Suprapubic skin (tissue), 4 donors: ENCODE measurements around the gene TULP4. TPM values are rescaled to one million over a fixed set of nuclear protein-coding genes. Genes with fewer than 3 reads are reported as not detected.

ENCODE experiments used
- DNase-seq, 2 donors: peaks; one replicate each; pipeline ENCODE4 v3.0.0-alpha.2; 2019; ENCODE audit warnings: low spot score in 2 of 2
- H3K27ac ChIP-seq: fragments of 200-600 bp; sonication (generic); one replicate; pipeline ENCODE4 v1.5.1; 2019
- H3K27me3 ChIP-seq: fragments of 200-600 bp; sonication (generic); one replicate; pipeline ENCODE4 v1.5.1; 2019
- H3K36me3 ChIP-seq: fragments of 200-600 bp; sonication (generic); one replicate; pipeline ENCODE4 v1.5.1; 2019
- H3K4me1 ChIP-seq: fragments of 200-600 bp; sonication (generic); one replicate; pipeline ENCODE4 v1.5.1; 2019
- H3K4me3 ChIP-seq: fragments of 200-600 bp; sonication (generic); one replicate; pipeline ENCODE4 v1.5.1; 2019; ENCODE audit warnings: mild to moderate bottlenecking
- H3K9me3 ChIP-seq: fragments of 200-600 bp; sonication (generic); one replicate; pipeline ENCODE4 v1.5.1; 2019
- EP300 ChIP-seq: sonication (generic); formaldehyde crosslinking; IDR thresholded peaks from one replicate; pipeline ENCODE4 v1.6.1; 2017; ENCODE audit warnings: antibody characterized with exemption
- POLR2A ChIP-seq, 2 donors: fragments of 450-650 bp; IDR thresholded peaks; one replicate each; pipeline ENCODE4 v1.6.1; 2017; ENCODE audit warnings: antibody characterized with exemption in 2 of 2, mild to moderate bottlenecking in 2 of 2, moderate library complexity in 2 of 2
- POLR2AphosphoS5 ChIP-seq, 3 donors: sonication (generic); formaldehyde crosslinking; IDR thresholded peaks; one replicate each; pipeline ENCODE4 v1.6.1; 2017; ENCODE audit warnings: antibody characterized with exemption in 3 of 3
- WGBS: methylation state at CpG from one replicate; pipeline ENCODE4 v1.1.5; 2018; 5-methylcytosine and 5-hydroxymethylcytosine counted together
- total RNA-seq, 4 donors: library from RNA; depleted of rRNA; stranded (reverse); fragments of >200 nt; gene quantifications; one replicate each; pipeline ENCODE4 v1.1.0, GENCODE V29; 2016
- TF ChIP-seq, protein P1 (sequence below), 2 donors: fragments of 200-600 bp in 1 of 2; fragments of 450-650 bp in 1 of 2; sonication (generic) in 1 of 2; IDR thresholded peaks; one replicate each; pipeline ENCODE4 v1.5.1; 2016 to 2019; ENCODE audit warnings: antibody characterized with exemption in 2 of 2, mild to moderate bottlenecking in 1 of 2, moderate library complexity in 1 of 2

TULP4 gene
- total RNA-seq, 4 donors from 2014 or later, result 123 to 156 (median 132) TPM

DNA sequence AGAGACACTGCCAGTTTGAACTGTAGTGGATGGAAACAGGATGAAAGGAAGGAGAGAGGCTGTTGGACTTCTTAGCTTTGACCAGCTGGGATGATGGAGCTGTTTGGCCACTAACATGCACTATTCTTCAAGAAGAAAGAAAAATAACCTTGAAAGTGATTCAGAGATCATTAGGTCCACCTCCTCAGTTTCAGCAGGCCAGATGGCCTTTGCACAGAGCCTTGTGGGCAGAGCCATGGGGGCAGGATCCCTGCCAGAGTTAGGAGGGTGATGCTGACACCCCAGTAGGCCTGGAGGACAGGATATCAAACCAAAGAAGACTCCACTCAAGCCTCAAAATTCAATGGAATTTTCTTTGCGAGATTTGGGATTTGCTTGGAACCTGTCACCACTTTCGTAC is 173.2 kb downstream of the TULP4 start:
- TF ChIP-seq, protein P1, sequence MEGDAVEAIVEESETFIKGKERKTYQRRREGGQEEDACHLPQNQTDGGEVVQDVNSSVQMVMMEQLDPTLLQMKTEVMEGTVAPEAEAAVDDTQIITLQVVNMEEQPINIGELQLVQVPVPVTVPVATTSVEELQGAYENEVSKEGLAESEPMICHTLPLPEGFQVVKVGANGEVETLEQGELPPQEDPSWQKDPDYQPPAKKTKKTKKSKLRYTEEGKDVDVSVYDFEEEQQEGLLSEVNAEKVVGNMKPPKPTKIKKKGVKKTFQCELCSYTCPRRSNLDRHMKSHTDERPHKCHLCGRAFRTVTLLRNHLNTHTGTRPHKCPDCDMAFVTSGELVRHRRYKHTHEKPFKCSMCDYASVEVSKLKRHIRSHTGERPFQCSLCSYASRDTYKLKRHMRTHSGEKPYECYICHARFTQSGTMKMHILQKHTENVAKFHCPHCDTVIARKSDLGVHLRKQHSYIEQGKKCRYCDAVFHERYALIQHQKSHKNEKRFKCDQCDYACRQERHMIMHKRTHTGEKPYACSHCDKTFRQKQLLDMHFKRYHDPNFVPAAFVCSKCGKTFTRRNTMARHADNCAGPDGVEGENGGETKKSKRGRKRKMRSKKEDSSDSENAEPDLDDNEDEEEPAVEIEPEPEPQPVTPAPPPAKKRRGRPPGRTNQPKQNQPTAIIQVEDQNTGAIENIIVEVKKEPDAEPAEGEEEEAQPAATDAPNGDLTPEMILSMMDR (IDR thresholded peaks at IDR 0.05), result no peak
- TF ChIP-seq POLR2AphosphoS5 (IDR thresholded peaks at IDR 0.05), result no peak
- no peak for TF ChIP-seq EP300
- TF ChIP-seq POLR2A (IDR thresholded peaks at IDR 0.05), result no peak
- no peak for DNase-seq
- no peaks in the 10 kb centered on the region for H3K27me3 ChIP-seq
- H3K27ac ChIP-seq, result no peak overlapping the region
- H3K36me3 ChIP-seq, result peaks cover 36% of the 10 kb centered on the region
- no peaks in the 10 kb centered on the region for H3K4me1 ChIP-seq
- H3K9me3 ChIP-seq, result no peaks in the 10 kb centered on the region
- 100% methylated on average over 2 of the region's 2 CpGs for WGBS
- no peak overlapping the region for H3K4me3 ChIP-seq

DNA sequence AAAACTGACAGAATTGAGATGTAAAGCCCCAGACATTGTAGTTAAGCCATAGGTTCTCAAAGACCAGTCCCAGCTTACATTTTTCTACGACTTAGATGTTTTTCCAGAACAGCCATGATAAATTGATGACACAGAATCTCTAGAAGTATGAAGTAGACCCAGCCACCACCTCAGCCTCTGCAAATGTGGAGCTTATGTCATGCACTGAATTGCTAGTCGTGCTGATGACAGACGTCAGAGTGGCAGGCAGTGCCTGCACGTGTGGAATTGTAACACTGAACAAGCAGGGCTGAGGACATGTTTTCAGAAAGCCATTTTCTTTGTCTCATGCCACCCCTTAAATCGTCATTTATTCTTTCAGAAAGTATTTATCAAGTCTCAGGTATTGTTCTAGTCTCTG is 175.2 kb downstream of the TULP4 start:
- no peaks in the 10 kb centered on the region for H3K4me1 ChIP-seq
- H3K9me3 ChIP-seq, result no peaks in the 10 kb centered on the region
- H3K4me3 ChIP-seq, result no peak overlapping the region
- DNase-seq, result no peak
- 91% methylated on average over 5 of the region's 5 CpGs for WGBS
- no peaks in the 10 kb centered on the region for H3K27me3 ChIP-seq
- H3K36me3 ChIP-seq, result peaks cover 20% of the 10 kb centered on the region
- TF ChIP-seq EP300, result no peak
- TF ChIP-seq, protein P1 (IDR thresholded peaks at IDR 0.05), result no peak
- H3K27ac ChIP-seq, result no peak overlapping the region

DNA sequence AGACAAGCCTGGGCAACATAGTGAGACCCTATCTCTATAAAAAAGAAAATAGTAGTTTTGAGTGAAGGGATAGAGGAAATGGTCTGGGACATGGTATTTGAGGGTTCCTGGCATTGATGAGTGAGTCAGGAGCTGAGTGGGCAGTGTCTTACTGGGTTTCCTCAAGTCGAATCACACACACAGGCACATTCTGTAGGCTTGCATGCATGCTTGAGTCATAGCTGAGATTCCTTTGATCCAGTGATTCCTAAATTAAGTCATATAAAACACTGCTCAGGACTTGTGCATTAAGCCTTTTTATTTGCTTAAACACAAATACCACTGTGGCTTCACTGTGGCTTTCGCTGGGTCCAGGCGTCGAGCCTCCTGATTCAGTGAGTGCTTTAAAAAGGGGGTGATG is 175.8 kb downstream of the TULP4 start:
- Histone ChIP-seq H3K27ac (no peak overlapping the region), H3K4me3 (no peak overlapping the region), H3K9me3 (no peaks in the 10 kb centered on the region), H3K36me3 (peaks cover 23% of the 10 kb centered on the region), H3K4me1 (no peaks in the 10 kb centered on the region), H3K27me3 (no peaks in the 10 kb centered on the region)
- TF ChIP-seq POLR2A (IDR thresholded peaks at IDR 0.05) (no peak), POLR2AphosphoS5 (IDR thresholded peaks at IDR 0.05) (no peak), EP300 (no peak)
- TF ChIP-seq, protein P1 (IDR thresholded peaks at IDR 0.05), result no peak
- WGBS, result 76% methylated on average over 4 of the region's 4 CpGs
- DNase-seq, result no peak

DNA sequence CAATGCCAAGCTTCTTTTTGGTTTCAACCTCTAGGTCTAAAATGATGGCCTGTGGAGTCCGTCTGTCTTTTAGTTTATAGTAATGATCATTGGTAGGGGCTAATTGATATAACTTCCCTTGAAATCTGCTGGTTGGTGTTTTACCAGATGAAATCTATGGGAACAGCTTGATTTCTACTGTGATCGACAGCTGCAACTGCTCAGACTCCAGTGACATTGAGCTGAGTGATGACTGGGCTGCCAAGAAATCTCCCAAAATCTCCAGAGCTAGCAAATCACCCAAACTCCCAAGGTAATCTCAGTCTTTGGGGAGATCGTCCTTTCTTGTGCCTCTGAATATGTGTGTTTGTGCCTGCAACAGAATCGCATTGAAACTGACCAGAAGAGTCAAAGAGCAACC is 177.2 kb downstream of the TULP4 start:
- no peak for DNase-seq
- Histone ChIP-seq H3K27me3 (no peaks in the 10 kb centered on the region), H3K4me3 (no peak overlapping the region), H3K36me3 (peaks cover 30% of the 10 kb centered on the region), H3K9me3 (no peaks in the 10 kb centered on the region), H3K27ac (no peak overlapping the region), H3K4me1 (no peaks in the 10 kb centered on the region)
- 88% methylated on average over 4 of the region's 4 CpGs for WGBS
- TF ChIP-seq, protein P1 (IDR thresholded peaks at IDR 0.05), result no peak
- no peak for TF ChIP-seq POLR2AphosphoS5 (IDR thresholded peaks at IDR 0.05)
- TF ChIP-seq POLR2A (IDR thresholded peaks at IDR 0.05), result no peak

DNA sequence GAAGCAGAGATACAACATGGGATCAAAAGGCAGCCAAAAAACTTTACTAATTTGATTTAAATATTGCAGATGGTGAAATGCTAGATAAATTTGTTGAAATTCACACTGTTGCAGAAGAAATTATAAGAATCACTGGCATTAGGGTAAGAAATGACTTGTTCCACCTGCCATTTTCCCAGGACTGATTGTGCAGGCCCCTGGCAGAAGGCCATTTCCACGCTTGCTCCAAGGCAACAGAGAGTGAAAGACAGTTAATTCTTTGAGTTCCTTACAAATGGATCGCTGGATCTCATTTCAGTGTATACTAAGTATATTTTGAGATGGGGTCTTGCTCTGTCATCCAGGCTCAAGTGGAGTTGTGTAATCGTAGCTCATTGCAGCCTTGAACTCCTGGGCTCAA is 180.6 kb downstream of the TULP4 start:
- Histone ChIP-seq H3K27me3 (no peaks in the 10 kb centered on the region), H3K27ac (no peak overlapping the region), H3K4me1 (no peaks in the 10 kb centered on the region), H3K4me3 (no peak overlapping the region), H3K36me3 (peaks cover 48% of the 10 kb centered on the region), H3K9me3 (no peaks in the 10 kb centered on the region)
- DNase-seq, result no peak
- TF ChIP-seq POLR2A (IDR thresholded peaks at IDR 0.05), result no peak
- no peak for TF ChIP-seq EP300
- WGBS, result 92% methylated on average over 3 of the region's 3 CpGs

DNA sequence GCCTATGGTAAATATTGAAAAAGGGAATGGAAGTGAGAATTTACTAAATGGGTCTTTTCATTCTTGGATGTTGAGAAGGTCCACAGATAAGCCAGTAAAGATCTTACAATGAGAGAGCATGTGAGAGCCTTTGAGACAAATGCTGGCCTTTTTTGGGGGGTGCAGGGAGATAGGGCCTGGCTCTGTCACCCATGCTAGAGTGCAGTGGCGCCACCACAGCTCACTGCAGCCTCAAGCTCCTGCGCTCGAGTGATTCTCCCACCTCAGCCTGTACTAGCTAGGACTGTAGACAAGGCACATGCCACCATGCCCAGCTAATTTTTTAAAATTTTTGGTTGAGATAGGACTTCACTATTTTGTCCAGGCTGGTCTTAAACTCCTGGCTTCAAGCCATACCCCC is 184.4 kb downstream of the TULP4 start:
- Histone ChIP-seq H3K36me3 (peaks cover 74% of the 10 kb centered on the region), H3K9me3 (no peaks in the 10 kb centered on the region), H3K4me3 (no peak overlapping the region), H3K4me1 (no peaks in the 10 kb centered on the region), H3K27ac (no peak overlapping the region), H3K27me3 (no peaks in the 10 kb centered on the region)
- no peak for TF ChIP-seq POLR2AphosphoS5 (IDR thresholded peaks at IDR 0.05)
- no peak for TF ChIP-seq EP300
- TF ChIP-seq POLR2A (IDR thresholded peaks at IDR 0.05), result no peak
- TF ChIP-seq, protein P1 (IDR thresholded peaks at IDR 0.05), result no peak
- no peak for DNase-seq
- 100% methylated on average over 3 of the region's 3 CpGs for WGBS
